ACC112 (cell line): ENCODE results near the gene HS6ST1.
"Not testable (repeated sequence)": the region's sequence is repeated elsewhere in the genome, so short reads cannot be mapped to it uniquely, and the experiment has no call there.

ENCODE experiments used
- H2AFZ ChIP-seq: fragments of 200-600 bp; sonication (generic); one replicate; pipeline ENCODE4 v1.6.0; 2017; ENCODE audit warnings: antibody characterized with exemption, low read length; ENCODE audit not compliant: unreplicated experiment
- H3K27ac ChIP-seq: fragments of 200-600 bp; sonication (generic); 2 replicates; pipeline ENCODE4 v1.5.1; 2014; ENCODE audit warnings: low read depth, mild to moderate bottlenecking, antibody characterized with exemption, low read length, moderate library complexity
- H3K27me3 ChIP-seq: fragments of 200-600 bp; sonication (generic); 2 replicates; pipeline ENCODE4 v1.6.1; 2014; ENCODE audit warnings: mild to moderate bottlenecking, antibody characterized with exemption, low read length, moderate library complexity, mixed read lengths; ENCODE audit not compliant: insufficient read depth
- H3K36me3 ChIP-seq: fragments of 200-600 bp; sonication (generic); 2 replicates; pipeline ENCODE4 v1.6.1; 2016; ENCODE audit warnings: mild to moderate bottlenecking, antibody characterized with exemption, low read length, moderate library complexity, mixed read lengths; ENCODE audit not compliant: insufficient read depth
- H3K4me1 ChIP-seq: fragments of 200-600 bp; sonication (generic); one replicate; pipeline ENCODE4 v1.6.1; 2016; ENCODE audit warnings: low read length, mixed read lengths; ENCODE audit not compliant: insufficient read depth, unreplicated experiment, control insufficient read depth
- H3K4me3 ChIP-seq: fragments of 200-600 bp; sonication (generic); 2 replicates; pipeline ENCODE4 v1.5.1; 2014; ENCODE audit warnings: mild to moderate bottlenecking, low read depth, low read length
- H3K79me2 ChIP-seq: fragments of 200-600 bp; sonication (generic); one replicate; pipeline ENCODE4 v1.6.0; 2016; ENCODE audit warnings: low read length; ENCODE audit not compliant: control insufficient read depth, unreplicated experiment, insufficient read depth

The HS6ST1 gene

DNA sequence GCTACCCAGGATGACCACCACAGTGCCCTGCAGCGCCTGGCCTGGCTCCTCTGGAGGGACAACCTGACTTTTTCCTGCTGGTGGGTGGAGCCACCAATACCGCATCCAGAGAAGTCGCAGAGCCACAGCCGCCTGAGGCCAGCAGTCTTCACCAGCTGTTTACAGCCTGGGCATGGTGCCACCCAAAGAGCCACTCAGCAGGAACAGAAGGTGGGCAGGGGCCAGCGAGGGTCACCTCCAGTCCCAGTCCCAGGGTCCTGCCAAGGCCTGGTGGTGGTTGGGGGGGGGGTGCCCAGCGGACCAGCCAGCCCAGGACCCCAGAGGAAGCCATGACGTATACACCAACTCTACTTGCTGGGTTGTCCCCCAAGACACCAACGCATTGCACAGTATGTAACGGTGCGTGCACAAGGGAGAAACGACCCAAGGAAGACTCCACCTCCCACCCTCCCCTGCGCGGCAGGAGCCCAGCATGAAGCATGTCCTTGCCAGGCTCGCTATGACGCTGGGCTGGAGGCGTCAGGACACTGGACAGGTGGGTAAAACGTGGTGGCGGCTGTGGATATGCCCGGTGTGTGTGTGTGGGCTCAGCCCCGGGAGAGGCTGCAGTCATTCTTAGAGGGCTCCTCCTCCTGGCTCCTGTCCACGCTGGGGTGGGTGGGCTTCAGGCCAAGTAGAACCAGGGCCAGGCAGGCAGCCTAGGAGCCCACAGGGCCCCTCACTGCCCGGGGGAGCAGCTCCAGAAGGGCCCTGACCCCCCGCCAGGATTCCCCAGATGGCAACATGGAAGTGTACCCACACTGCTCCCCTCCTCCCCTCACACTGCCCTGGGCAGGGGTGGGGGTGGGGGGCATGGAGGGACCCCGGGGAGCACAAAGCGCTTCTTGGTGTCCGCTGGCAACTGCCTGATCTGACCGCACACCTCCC lies 49.3 kb downstream of the HS6ST1 start:
- Histone ChIP-seq H3K79me2 (no peaks in the 10 kb centered on the region), H3K36me3 (no peaks in the 10 kb centered on the region), H3K27ac (no peak overlapping the region), H3K27me3 (no peaks in the 10 kb centered on the region), H2AFZ (no peak overlapping the region), H3K4me1 (no peaks in the 10 kb centered on the region), H3K4me3 (no peak overlapping the region)

DNA sequence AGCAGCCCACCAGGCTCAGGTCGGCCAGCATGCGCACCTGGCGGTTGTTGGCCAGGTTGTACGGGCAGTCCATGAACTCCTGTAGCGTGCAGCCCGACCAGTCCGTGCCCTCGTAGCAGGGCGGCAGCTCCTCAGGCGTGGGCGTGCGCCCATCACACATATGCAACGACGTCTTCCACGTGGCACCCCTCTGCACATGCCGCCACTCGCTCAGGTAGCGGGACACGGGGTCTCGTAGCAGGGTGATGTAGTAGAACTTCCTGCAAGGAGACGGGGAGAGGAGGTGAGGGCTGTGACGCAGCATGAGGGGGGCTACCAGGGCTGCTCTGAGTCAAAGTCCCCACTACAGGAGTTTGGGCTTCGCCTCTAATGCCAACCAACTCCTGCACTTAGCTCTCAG lies 50.1 kb downstream of the HS6ST1 start:
- H3K79me2 ChIP-seq, H3K4me3 ChIP-seq, H3K27ac ChIP-seq, H3K27me3 ChIP-seq, H3K36me3 ChIP-seq, H2AFZ ChIP-seq, H3K4me1 ChIP-seq: not testable (repeated sequence)

DNA sequence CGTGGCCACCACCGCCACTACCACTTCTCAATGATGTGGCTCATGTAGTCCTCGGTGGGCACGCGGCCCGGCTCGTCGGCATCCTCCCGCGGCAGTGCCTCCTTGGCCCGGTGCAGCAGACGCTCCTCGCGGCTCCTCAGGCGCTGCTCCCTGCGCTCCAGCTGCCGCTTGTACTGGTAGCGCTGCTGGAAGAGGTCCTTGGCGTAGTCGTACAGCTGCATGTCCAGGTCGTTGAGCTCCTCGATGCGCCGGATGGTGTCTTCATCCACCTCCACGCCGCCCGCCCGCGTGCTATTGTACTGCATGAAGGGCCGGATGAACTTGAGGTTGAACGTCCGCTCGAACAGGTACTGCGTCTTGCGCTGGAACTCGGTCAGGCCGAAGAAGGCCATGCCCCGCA lies 50.5 kb downstream of the HS6ST1 start:
- not testable (repeated sequence) for H3K79me2 ChIP-seq, H3K4me3 ChIP-seq, H3K27me3 ChIP-seq, H2AFZ ChIP-seq, H3K4me1 ChIP-seq, H3K27ac ChIP-seq, H3K36me3 ChIP-seq

DNA sequence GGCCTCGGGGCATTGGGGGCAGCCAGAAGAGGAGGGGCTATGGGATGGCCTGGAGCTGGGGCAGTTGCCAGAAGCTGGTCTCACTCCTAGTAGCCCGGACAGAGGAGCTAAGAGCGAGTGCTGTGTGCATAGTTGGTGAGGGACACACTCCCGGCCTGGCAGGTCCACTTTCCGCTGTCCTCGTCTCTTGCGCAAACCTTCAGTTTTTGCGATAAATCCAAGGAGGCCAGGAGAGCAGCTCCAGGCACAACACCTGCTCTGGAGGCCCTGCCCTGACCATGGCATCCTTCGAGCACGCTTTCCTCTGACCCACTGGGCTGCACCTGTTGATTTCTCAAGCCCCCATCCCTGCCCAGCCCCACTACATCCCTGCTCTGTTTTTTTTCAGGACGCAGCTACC lies 51.0 kb downstream of the HS6ST1 start:
- H3K27ac ChIP-seq, H3K4me1 ChIP-seq, H2AFZ ChIP-seq, H3K36me3 ChIP-seq, H3K79me2 ChIP-seq, H3K27me3 ChIP-seq, H3K4me3 ChIP-seq: not testable (repeated sequence)

DNA sequence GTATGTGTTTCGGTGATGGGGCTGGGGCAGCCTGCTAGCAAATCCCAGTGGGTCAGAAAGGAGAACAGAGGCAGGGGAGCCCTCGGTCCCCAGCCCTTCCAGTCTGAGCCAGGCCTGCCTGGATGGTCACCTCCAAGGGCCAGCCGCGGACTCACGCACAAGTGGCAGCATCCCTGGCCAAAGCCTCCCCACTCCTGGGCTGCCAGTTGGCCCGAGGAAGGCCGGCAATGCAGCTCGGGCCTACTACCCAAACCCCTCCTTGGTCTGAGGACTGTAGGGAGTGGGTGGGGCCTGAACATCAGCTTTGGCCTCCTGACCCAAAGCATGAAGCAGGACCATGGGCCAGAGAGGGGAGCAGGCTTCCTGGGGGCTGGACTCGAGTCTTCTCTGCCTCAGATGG lies 51.5 kb downstream of the HS6ST1 start:
- H3K4me1 ChIP-seq: not testable (repeated sequence)

DNA sequence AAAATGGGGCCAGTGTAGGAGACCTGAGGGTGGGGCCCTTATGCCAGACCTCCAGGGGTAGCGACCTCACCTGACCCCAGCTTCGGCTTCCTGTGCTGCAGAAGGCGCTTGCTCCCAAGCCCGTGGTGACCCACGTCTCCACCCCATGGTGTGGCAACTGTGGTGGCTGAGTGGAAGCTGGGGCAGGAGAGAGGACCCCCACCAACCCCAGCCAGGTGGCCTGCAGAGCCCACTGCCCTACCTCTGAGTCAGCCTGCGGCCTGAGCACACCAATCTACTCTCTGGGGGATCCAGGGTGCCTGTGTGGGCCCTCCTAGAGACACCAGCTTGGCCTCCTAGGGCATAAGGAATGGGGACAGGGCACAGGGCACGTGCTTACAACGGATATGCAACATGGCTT lies 52.2 kb downstream of the HS6ST1 start:
- not testable (repeated sequence) for H3K27me3 ChIP-seq, H3K4me1 ChIP-seq, H2AFZ ChIP-seq, H3K4me3 ChIP-seq, H3K36me3 ChIP-seq, H3K27ac ChIP-seq, H3K79me2 ChIP-seq

More for the DNA sequence above, 51.5 kb downstream of the HS6ST1 start:
- not testable (repeated sequence) for H3K4me3 ChIP-seq, H3K79me2 ChIP-seq, H3K36me3 ChIP-seq, H3K27me3 ChIP-seq, H3K27ac ChIP-seq, H2AFZ ChIP-seq

DNA sequence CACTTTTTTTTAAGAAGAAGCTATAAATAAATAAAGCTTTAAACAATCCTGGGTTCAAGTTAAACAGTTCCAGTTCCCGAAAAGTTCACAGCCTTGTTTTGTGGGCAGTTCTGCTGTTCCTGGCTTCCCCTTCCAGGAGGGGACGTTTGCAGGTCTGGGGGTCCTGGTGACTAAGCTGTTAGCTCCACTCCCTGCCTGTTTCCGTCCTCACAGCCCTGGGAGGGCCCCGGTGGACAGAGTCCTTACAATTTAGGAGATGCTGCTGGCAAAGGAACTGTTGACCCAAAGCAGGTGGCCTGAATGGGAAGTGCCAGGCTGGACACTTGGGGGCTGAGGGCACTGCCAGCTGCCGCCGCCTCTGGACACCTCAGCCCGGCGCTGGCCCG lies 53.1 kb downstream of the HS6ST1 start:
- not testable (repeated sequence) for H2AFZ ChIP-seq, H3K4me3 ChIP-seq, H3K27ac ChIP-seq, H3K36me3 ChIP-seq, H3K79me2 ChIP-seq, H3K27me3 ChIP-seq, H3K4me1 ChIP-seq

DNA sequence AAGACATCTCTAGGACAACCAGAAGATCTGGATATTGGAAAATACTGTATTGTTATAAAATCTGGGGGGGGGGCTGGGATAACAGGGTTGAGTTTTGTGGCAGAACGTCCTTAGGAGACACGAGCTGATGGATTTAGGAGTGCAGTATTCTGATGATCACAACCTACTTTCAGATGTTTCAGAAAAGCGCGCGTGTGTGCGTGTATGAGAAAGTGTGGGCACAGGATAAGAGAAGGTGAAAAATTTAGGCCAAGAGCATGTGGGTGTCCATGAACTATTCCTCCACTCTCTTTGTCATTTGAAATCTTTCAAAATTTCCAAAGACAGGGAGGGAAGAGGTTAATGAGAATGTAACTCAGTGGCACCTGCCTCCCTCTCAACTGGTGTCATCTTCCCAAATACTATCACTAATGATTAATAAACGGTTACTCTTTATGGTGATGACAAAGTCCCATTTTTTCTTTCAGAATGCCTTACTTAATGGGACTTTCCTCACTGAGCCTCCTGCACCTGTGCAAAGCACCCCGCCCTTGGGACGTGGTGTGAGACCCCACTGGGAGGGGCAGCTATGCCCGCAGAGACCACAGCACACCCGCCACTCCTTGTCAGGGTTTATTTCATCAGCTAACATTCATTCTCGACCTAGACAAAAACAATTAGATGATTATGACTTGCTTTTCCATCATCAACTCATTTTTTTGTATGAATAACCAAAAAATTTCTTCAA lies 53.6 kb downstream of the HS6ST1 start:
- no peak overlapping the region for H2AFZ ChIP-seq
- H3K27me3 ChIP-seq: no peaks in the 10 kb centered on the region
- H3K79me2 ChIP-seq: no peaks in the 10 kb centered on the region
- no peak overlapping the region for H3K4me3 ChIP-seq
- peaks cover 11% of the 10 kb centered on the region for H3K4me1 ChIP-seq
- H3K27ac ChIP-seq: no peak overlapping the region
- no peaks in the 10 kb centered on the region for H3K36me3 ChIP-seq

DNA sequence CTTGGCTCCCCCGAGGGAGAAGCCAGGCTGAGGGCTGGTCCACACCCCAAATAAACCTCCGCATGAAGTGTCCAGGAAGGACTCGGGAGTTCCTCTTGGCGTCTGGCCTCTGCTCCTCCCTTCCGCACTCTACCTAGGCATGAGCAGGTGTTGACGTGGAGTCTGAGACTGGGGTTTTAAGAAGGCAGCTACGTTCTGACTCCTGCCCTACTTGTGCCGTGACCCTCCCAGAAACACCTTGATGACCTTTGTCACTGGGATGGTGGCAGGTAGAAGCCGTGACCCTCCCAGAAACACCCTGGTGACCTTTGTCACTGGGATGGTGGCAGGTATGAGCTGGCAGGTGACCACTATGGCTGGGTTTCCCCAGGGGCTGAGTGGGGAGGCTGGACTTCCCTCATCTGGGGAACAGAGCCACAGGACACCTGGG lies 54.8 kb downstream of the HS6ST1 start:
- no peaks in the 10 kb centered on the region for H3K36me3 ChIP-seq
- H3K27me3 ChIP-seq: no peaks in the 10 kb centered on the region

DNA sequence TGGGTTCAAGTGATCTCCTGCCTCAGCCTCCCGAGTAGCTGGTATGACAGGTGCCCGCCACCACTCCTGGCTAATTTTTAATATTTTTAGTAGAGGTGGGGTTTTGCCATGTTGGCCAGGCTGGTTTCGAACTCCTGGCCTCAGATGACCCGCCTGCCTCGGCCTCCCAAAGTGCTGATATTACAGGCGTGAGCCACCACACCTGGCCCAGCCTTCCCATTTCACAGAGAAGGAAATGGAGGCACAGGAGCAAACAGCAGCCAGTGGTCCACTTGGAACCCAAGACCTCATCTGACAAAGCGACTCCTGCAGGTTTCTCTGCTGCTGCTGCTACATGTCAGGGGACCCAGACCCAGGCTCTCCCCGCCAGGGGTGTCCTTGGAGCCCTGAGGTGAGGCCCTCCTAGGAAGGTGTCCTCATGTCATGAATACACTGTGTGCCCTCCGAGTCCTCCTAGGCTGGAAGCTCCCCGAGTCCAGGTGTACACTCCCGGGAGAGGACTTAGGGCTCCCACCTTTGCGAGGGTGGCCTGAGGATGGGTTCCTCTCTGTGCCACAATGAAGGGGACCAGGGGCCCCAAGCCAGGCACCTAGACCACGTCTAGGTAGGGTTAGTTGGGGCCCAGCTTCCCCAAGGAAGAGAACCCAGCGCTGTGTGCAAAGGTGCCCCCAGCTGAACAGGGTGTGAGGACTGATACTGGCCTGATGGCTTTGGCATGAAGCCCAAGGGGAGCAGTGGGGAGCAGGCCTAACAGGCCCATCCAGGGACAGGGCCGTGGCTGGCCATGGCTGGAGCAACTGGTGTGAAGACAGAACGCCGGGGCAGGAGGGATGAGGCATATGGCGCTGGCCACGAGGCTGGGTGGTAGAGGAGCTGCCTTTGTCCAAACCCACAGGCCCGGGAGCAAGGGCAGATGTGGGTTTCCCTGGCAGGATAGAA lies 56.1 kb downstream of the HS6ST1 start:
- Histone ChIP-seq H2AFZ (no peak overlapping the region), H3K36me3 (no peaks in the 10 kb centered on the region), H3K27ac (no peak overlapping the region), H3K27me3 (no peaks in the 10 kb centered on the region), H3K4me3 (no peak overlapping the region), H3K79me2 (no peaks in the 10 kb centered on the region), H3K4me1 (peaks cover 11% of the 10 kb centered on the region)

More for the DNA sequence above, 54.8 kb downstream of the HS6ST1 start:
- peaks cover 11% of the 10 kb centered on the region for H3K4me1 ChIP-seq
- no peak overlapping the region for H2AFZ ChIP-seq
- no peak overlapping the region for H3K27ac ChIP-seq
- H3K79me2 ChIP-seq: no peaks in the 10 kb centered on the region
- H3K4me3 ChIP-seq: no peak overlapping the region
